ENCODE results near the gene GRN.

The GRN gene

DNA sequence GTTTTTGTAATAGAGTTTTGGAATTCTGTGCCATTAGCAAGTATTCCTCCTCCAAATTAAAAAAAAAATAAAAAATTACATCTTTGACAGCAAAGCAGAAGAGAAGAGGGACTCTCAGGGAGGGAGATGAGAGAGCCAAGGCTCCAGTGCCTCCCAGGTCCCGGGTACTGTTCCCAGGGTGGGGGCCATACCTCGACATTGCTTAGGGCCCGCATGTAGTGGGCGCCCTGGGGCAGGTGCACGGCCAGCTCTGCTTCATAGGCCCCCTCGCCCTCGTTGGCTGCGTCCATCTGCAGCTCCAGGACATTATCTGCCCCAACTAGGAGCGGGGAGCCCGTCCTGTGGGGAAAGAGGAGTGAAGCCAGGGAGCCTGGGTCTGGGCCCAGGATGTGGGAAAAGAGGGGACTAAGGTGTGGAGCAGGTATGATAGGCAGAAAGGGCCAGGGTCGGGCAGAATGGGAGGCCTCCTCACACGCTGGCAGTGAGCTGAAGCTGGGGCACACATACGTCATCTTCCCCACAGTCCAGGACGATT, 33.1 kb downstream of the GRN start:
- TF ChIP-seq, protein P1, sequence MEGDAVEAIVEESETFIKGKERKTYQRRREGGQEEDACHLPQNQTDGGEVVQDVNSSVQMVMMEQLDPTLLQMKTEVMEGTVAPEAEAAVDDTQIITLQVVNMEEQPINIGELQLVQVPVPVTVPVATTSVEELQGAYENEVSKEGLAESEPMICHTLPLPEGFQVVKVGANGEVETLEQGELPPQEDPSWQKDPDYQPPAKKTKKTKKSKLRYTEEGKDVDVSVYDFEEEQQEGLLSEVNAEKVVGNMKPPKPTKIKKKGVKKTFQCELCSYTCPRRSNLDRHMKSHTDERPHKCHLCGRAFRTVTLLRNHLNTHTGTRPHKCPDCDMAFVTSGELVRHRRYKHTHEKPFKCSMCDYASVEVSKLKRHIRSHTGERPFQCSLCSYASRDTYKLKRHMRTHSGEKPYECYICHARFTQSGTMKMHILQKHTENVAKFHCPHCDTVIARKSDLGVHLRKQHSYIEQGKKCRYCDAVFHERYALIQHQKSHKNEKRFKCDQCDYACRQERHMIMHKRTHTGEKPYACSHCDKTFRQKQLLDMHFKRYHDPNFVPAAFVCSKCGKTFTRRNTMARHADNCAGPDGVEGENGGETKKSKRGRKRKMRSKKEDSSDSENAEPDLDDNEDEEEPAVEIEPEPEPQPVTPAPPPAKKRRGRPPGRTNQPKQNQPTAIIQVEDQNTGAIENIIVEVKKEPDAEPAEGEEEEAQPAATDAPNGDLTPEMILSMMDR (IDR thresholded peaks at IDR 0.05) = no peak
- peaks cover 50% of the 10 kb centered on the region for H3K27me3 ChIP-seq
- H3K36me3 ChIP-seq = no peaks in the 10 kb centered on the region
- no peak overlapping the region for H3K4me3 ChIP-seq (ENCODE audit: low read depth in 1 of 2, low read length in 1 of 2)
- H3K27ac ChIP-seq = no peak overlapping the region
- no peaks in the 10 kb centered on the region for H3K9me3 ChIP-seq
- no peaks in the 10 kb centered on the region for H3K4me1 ChIP-seq (ENCODE audit: control insufficient read depth in 1 of 2, insufficient read depth in 1 of 2, low read depth in 1 of 2, low read length in 1 of 2)

DNA sequence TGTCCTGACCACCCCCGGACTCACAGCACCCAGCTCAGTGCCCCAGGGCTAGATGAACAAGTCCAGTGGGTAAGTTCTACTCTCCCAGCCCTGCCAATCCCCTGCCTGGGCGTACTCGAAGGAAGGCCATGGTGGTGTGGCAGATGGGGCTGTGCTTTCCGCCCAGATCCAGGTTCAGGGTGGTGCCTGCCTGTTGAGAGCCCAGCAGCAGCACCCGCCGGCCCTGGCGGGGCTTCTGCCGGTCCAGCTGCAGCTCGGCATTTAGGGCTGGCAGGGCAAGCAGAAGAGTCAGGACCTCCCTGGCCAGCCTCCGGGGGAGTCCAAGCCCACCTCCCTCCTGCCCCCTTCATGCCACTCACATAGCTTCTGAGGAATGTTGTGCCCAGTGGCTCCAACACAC, 34.8 kb downstream of the GRN start:
- Histone ChIP-seq H3K4me3 (ENCODE audit: low read depth in 1 of 2, low read length in 1 of 2) (no peak overlapping the region), H3K9me3 (no peaks in the 10 kb centered on the region), H3K4me1 (ENCODE audit: control insufficient read depth in 1 of 2, insufficient read depth in 1 of 2, low read depth in 1 of 2, low read length in 1 of 2) (peaks cover 3 to 5% of the 10 kb centered on the region in 2 experiments), H3K27me3 (peaks cover 50% of the 10 kb centered on the region), H3K27ac (no peak overlapping the region), H3K36me3 (no peaks in the 10 kb centered on the region)
- TF ChIP-seq, protein P1 (IDR thresholded peaks at IDR 0.05) = no peak

DNA sequence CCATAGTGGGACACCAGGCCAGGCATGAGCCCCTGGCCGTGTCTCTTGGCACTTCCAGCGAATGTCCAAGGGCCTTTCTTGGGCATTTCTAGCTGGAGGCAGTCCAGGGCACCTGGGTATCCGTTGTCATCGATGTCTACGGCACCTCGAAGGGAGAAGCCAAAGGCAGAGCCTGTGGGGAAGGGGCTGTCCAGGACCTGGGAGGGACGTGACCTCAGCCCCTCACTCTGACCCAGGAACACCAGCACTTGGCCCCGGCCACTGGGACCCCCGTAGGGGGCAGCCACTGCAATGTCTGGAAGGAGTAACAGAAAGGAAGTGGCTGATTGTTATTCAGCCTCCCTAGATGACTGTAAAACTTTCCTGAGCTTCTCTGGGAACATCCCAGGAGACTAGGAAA, 35.7 kb downstream of the GRN start:
- no peak overlapping the region for H3K4me3 ChIP-seq (ENCODE audit: low read depth in 1 of 2, low read length in 1 of 2)
- TF ChIP-seq, protein P1 (IDR thresholded peaks at IDR 0.05) = no peak
- H3K27ac ChIP-seq = no peak overlapping the region
- H3K4me1 ChIP-seq (ENCODE audit: control insufficient read depth in 1 of 2, insufficient read depth in 1 of 2, low read depth in 1 of 2, low read length in 1 of 2) = peaks cover 12% of the 10 kb centered on the region in 2 experiments
- H3K9me3 ChIP-seq = no peaks in the 10 kb centered on the region
- no peaks in the 10 kb centered on the region for H3K36me3 ChIP-seq
- peaks cover 50% of the 10 kb centered on the region for H3K27me3 ChIP-seq

DNA sequence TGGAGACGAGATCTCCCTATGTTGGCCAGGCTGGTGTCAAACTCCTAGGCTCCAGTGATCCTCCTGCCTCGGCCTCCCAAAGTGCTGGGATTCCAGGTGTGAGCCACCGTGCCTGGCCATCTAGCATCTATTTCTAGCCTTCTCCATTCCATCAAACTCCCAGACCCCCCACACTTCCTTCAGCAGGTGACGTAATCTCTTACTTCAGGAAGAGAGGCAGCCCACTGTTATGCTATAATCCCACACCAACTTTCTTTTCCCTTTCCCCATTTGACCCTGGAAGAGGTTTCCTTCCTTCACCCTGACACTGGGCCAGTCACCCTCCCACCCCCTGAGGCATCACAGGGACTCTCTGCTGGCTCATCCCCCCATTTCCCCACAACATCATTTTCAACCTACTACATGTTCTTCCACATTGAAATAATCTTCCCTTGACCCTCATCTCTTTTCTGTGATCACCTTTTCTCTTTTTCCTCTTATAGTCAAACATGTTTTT, 36.8 kb downstream of the GRN start:
- Histone ChIP-seq H3K9me3 (no peaks in the 10 kb centered on the region), H3K4me3 (ENCODE audit: low read depth in 1 of 2, low read length in 1 of 2) (no peak overlapping the region), H3K4me1 (ENCODE audit: control insufficient read depth in 1 of 2, insufficient read depth in 1 of 2, low read depth in 1 of 2, low read length in 1 of 2) (peaks cover 13 to 17% of the 10 kb centered on the region in 2 experiments), H3K27me3 (peaks cover 58% of the 10 kb centered on the region), H3K36me3 (no peaks in the 10 kb centered on the region), H3K27ac (no peak overlapping the region)
- TF ChIP-seq, protein P1 (IDR thresholded peaks at IDR 0.05) = no peak

DNA sequence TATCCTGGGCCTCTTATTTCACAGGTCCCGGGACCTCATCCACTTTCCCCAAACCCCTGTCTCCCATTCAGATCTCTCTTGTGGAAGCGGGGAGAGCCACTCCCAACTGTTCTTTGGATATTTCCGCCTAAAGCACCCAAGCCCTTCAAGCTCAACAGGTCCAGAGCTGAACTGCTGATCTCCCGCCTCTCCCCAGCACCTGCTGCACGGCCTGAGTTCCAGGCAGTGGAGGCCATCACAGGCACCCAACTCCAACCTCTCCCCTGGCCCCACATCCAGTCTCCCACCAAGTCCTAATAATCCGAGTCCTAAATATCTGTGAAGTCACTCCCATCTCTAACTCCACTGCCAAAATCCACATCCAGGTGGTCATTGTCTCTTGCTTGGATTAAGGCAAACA, 37.8 kb downstream of the GRN start:
- TF ChIP-seq, protein P1 (IDR thresholded peaks at IDR 0.05) = no peak
- Histone ChIP-seq H3K27ac (no peak overlapping the region), H3K27me3 (peaks cover 69% of the 10 kb centered on the region), H3K4me3 (ENCODE audit: low read depth in 1 of 2, low read length in 1 of 2) (no peak overlapping the region), H3K9me3 (no peaks in the 10 kb centered on the region), H3K4me1 (ENCODE audit: control insufficient read depth in 1 of 2, insufficient read depth in 1 of 2, low read depth in 1 of 2, low read length in 1 of 2) (peaks cover 13 to 17% of the 10 kb centered on the region in 2 experiments), H3K36me3 (no peaks in the 10 kb centered on the region)
